ENCODE results near the gene LPP. TPM values are rescaled to one million over a fixed set of nuclear protein-coding genes. Genes with fewer than 3 reads are reported as not detected.

The LPP gene
- total RNA-seq, 4 donors from 2014 or later = 1,872 to 3,079 (median 2,300) TPM

DNA sequence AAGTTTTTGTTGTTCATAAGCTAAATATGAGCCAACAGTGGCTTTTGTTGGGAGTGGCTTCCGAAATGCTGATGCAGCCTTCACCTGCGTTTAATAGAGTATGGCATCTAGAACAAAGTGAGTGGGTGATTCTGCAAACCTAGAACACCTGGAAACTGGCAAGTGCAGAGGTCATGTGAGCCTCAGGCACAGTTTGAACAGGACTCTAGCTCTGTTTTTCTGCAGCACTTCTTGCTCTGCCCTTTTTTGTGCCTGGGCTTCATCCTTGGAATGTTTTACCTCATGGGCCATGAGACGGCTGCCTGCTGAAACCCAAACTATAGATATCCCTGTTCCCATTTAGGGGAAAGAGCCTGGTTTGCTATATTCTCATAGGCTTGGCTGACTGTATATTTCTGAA is 73.5 kb downstream of the LPP start:
- intact Hi-C loops (cut with DNase I) = loop anchor here (5.0 kb wide), 1 partner anchor 40 kb away; no protein-coding TSS in a partner anchor
- Histone ChIP-seq H3K4me1 (peaks cover 59 to 100% (median 97%) of the 10 kb centered on the region in 4 donors), H3K27me3 (no peaks in the 10 kb centered on the region), H3K27ac (replicated peaks in 1 of 4) (peak overlapping the region; percentile 90 to 98 (median 94)), H3K36me3 (peaks cover 4 to 24% (median 11%) of the 10 kb centered on the region in 4 donors), H3K9me3 (no peaks in the 10 kb centered on the region), H3K4me3 (no peak overlapping the region)
- peak; percentile 83 for DNase-seq (ENCODE audit: extremely low spot score)
- TF ChIP-seq POLR2A (IDR thresholded peaks at IDR 0.05; ENCODE audit: low read depth) = no peak
- TF ChIP-seq, protein P1, sequence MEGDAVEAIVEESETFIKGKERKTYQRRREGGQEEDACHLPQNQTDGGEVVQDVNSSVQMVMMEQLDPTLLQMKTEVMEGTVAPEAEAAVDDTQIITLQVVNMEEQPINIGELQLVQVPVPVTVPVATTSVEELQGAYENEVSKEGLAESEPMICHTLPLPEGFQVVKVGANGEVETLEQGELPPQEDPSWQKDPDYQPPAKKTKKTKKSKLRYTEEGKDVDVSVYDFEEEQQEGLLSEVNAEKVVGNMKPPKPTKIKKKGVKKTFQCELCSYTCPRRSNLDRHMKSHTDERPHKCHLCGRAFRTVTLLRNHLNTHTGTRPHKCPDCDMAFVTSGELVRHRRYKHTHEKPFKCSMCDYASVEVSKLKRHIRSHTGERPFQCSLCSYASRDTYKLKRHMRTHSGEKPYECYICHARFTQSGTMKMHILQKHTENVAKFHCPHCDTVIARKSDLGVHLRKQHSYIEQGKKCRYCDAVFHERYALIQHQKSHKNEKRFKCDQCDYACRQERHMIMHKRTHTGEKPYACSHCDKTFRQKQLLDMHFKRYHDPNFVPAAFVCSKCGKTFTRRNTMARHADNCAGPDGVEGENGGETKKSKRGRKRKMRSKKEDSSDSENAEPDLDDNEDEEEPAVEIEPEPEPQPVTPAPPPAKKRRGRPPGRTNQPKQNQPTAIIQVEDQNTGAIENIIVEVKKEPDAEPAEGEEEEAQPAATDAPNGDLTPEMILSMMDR (IDR thresholded peaks at IDR 0.05) = no peak
- peak; percentile 15 for TF ChIP-seq EP300 (IDR thresholded peaks at IDR 0.05)
- peak; percentile 36 to 79 for TF ChIP-seq POLR2AphosphoS5 (IDR thresholded peaks at IDR 0.05)
- WGBS = 63% methylated on average over 3 of the region's 3 CpGs

DNA sequence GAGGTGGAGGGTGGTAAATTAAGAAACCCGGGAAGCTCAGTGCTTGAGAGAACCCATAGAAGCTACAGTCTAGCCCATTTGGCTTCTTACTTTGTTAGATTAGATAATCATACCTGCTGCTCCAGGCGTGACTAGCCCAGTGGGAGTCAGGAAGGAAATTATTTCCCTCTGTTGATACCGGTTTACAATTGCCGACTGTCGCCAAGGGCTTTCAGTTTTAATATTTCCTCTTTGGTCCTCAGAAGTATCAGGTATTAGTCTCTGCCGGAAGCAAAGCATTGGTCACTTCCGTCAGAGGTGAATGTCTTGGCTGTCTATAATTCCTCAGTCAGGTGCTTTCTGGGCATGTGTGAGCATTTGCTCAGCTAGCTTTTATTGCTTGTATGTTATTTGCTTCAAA is 75.2 kb downstream of the LPP start:
- Histone ChIP-seq H3K27ac (replicated peaks in 1 of 4) (peak overlapping the region; percentile 90 to 98 (median 94)), H3K4me1 (peaks cover 48 to 100% (median 99%) of the 10 kb centered on the region in 4 donors), H3K27me3 (no peaks in the 10 kb centered on the region), H3K9me3 (no peaks in the 10 kb centered on the region), H3K36me3 (peaks cover 4 to 24% (median 11%) of the 10 kb centered on the region in 4 donors), H3K4me3 (peak overlapping the region in 3 of 4 donors; percentile 2 to 28 (median 7))
- peak; percentile 53 for DNase-seq (ENCODE audit: extremely low spot score)
- TF ChIP-seq EP300 (IDR thresholded peaks at IDR 0.05) (no peak), POLR2A (IDR thresholded peaks at IDR 0.05; ENCODE audit: low read depth) (no peak), POLR2AphosphoS5 (IDR thresholded peaks at IDR 0.05) (peak; percentile 8 to 30)
- intact Hi-C loops (cut with DNase I) = loop anchor here (5.0 kb wide), 1 partner anchor 38 kb away; no protein-coding TSS in a partner anchor
- WGBS = 49% methylated on average over 7 of the region's 7 CpGs

DNA sequence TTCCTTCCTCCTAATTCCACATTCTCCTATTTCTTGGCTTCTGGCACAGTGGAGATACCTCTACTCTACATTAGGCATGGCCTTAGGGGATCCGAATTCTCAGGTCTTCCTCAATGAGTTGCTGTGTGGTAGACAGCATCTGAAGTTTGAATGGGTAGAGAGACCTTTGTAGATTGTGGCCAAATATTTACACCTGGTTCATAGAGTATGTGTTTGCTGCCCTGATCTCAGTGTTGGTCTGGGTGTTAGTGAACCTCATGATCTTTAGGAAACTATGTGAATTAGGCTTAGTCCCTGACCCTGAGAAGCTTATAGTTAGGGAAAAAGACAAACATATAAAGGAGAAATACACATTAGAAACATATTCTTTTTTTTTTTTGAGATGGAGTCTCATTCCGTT is 75.8 kb downstream of the LPP start:
- H3K36me3 ChIP-seq = peaks cover 4 to 24% (median 11%) of the 10 kb centered on the region in 4 donors
- H3K27ac ChIP-seq (replicated peaks in 1 of 4) = peak overlapping the region; percentile 90 to 98 (median 94)

DNA sequence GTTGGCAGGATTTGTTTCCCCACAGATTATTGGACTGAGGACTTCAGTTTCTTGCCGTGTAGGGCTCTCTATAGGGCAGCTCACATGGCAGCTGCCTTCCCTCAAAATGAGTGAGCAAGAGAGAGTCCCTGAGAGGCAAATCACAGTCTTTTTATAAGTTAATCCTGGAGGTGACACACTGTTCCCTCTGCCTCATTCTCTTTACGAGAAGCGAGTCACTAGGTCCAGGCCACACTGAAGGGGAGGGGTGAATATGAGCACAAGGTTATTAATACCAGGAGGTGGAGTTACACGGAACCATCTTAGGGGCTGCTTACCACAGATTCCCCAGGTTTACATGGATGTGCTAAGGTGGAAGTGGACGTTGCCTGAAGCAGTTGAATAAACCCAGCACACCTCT is 77.0 kb downstream of the LPP start:
- TF ChIP-seq, protein P1 (IDR thresholded peaks at IDR 0.05) = no peak
- TF ChIP-seq EP300 (IDR thresholded peaks at IDR 0.05) (peak; percentile 92), POLR2AphosphoS5 (IDR thresholded peaks at IDR 0.05) (peak; percentile 78 to 88), POLR2A (IDR thresholded peaks at IDR 0.05; ENCODE audit: low read depth) (no peak)
- intact Hi-C loops (cut with DNase I) = no loop called here
- peak overlapping the region; percentile 90 to 98 (median 94) for H3K27ac ChIP-seq (replicated peaks in 1 of 4)
- no peaks in the 10 kb centered on the region for H3K9me3 ChIP-seq
- H3K4me3 ChIP-seq = peak overlapping the region; percentile 1 to 17 (median 6)
- WGBS = 62% methylated on average over 4 of the region's 5 CpGs
- peaks cover 43 to 100% (median 97%) of the 10 kb centered on the region in 4 donors for H3K4me1 ChIP-seq
- peaks cover 2 to 19% (median 10%) of the 10 kb centered on the region in 4 donors for H3K36me3 ChIP-seq
- DNase-seq (ENCODE audit: extremely low spot score) = peak; percentile 89
- no peaks in the 10 kb centered on the region for H3K27me3 ChIP-seq

More for the DNA sequence above, 75.8 kb downstream of the LPP start:
- TF ChIP-seq, protein P1 (IDR thresholded peaks at IDR 0.05) = no peak
- TF ChIP-seq POLR2AphosphoS5 (IDR thresholded peaks at IDR 0.05) (peak in 1 of 2 donors; percentile 43), POLR2A (IDR thresholded peaks at IDR 0.05; ENCODE audit: low read depth) (no peak), EP300 (IDR thresholded peaks at IDR 0.05) (no peak)
- peak; percentile 66 for DNase-seq (ENCODE audit: extremely low spot score)
- WGBS = 76% methylated on average over 2 of the region's 2 CpGs
- Histone ChIP-seq H3K9me3 (no peaks in the 10 kb centered on the region), H3K4me1 (peaks cover 43 to 100% (median 99%) of the 10 kb centered on the region in 4 donors), H3K4me3 (peak overlapping the region in 2 of 4 donors; percentile 2 to 28), H3K27me3 (no peaks in the 10 kb centered on the region)
- intact Hi-C loops (cut with DNase I) = loop anchor here (5.0 kb wide), 1 partner anchor 38 kb away; no protein-coding TSS in a partner anchor

DNA sequence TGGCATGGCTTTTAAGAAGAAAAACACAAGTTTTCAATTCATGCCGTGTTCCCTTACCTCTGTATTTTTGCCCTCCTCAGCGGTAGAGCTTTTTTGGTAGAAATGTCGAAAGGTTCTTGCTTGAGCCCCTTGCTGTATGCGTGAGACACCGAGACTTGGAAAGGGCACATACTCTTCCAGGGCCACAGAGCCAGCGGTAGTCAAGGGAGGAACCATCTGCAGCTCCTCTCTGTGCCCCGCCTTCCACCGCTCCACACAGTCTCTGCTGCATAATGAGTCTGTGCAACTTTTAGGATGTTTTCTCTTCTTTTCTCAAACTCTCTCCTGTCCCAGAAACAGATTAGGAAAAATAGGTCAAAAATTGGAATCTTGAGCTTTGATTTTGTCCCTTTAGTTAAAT is 77.5 kb downstream of the LPP start:
- peak; percentile 62 for DNase-seq (ENCODE audit: extremely low spot score)
- WGBS = 56% methylated on average over 8 of the region's 8 CpGs

More for the DNA sequence above, 77.5 kb downstream of the LPP start:
- peak overlapping the region; percentile 1 to 17 (median 6) for H3K4me3 ChIP-seq
- no peak for TF ChIP-seq EP300 (IDR thresholded peaks at IDR 0.05)
- TF ChIP-seq, protein P1 (IDR thresholded peaks at IDR 0.05) = no peak
- no peak for TF ChIP-seq POLR2A (IDR thresholded peaks at IDR 0.05; ENCODE audit: low read depth)
- TF ChIP-seq POLR2AphosphoS5 (IDR thresholded peaks at IDR 0.05) = no peak
- peaks cover 41 to 100% (median 96%) of the 10 kb centered on the region in 4 donors for H3K4me1 ChIP-seq
- no peaks in the 10 kb centered on the region for H3K27me3 ChIP-seq
- peaks cover 0 to 19% (median 8%) of the 10 kb centered on the region in 4 donors for H3K36me3 ChIP-seq
- no peaks in the 10 kb centered on the region for H3K9me3 ChIP-seq
- intact Hi-C loops (cut with DNase I) = no loop called here
- H3K27ac ChIP-seq (replicated peaks in 1 of 4) = peak overlapping the region; percentile 90 to 98 (median 94)
